Ovary (tissue), 3 donors: ENCODE results near the gene CLCN2.

Experiments
- EP300 ChIP-seq: sonication (generic); formaldehyde crosslinking; IDR thresholded peaks from one replicate; pipeline ENCODE4 v1.6.1; 2017; ENCODE audit warnings: antibody characterized with exemption
- POLR2A ChIP-seq: fragments of 450-650 bp; IDR thresholded peaks from one replicate; pipeline ENCODE4 v1.6.1; 2017; ENCODE audit warnings: antibody characterized with exemption, mild to moderate bottlenecking, moderate library complexity
- TF ChIP-seq, protein P1 (sequence below), 3 donors: fragments of 450-650 bp in 2 of 3; fragments of 200-600 bp in 1 of 3; IDR thresholded peaks; one replicate each; pipeline versions ENCODE4 v1.5.1 to v1.8.0; 2016 to 2022; ENCODE audit warnings: antibody characterized with exemption in 3 of 3, mild to moderate bottlenecking in 1 of 3
- donor health status: DM: no; HTN: no; CAD: no.

DNA sequence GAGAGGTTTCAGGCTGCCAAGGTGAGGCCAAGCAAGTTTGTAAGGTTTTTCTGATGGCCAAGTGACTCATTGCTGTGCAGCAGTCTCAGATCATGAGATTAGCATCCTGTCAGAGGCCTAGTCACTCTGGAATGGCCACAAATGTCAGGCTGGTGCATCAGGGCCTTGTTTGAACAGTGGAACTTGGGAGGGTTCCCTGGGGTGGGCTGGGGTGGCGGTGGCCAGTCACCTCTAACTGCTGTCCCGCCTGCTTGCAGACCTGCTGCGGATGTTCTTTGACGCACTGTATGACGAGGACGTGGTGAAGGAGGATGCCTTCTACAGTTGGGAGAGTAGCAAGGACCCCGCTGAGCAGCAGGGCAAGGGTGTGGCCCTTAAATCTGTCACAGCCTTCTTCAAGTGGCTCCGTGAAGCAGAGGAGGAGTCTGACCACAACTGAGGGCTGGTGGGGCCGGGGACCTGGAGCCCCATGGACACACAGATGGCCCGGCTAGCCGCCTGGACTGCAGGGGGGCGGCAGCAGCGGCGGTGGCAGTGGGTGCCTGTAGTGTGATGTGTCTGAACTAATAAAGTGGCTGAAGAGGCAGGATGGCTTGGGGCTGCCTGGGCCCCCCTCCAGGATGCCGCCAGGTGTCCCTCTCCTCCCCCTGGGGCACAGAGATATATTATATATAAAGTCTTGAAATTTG is 26.8 kb downstream of the CLCN2 start:
- TF ChIP-seq, protein P1, sequence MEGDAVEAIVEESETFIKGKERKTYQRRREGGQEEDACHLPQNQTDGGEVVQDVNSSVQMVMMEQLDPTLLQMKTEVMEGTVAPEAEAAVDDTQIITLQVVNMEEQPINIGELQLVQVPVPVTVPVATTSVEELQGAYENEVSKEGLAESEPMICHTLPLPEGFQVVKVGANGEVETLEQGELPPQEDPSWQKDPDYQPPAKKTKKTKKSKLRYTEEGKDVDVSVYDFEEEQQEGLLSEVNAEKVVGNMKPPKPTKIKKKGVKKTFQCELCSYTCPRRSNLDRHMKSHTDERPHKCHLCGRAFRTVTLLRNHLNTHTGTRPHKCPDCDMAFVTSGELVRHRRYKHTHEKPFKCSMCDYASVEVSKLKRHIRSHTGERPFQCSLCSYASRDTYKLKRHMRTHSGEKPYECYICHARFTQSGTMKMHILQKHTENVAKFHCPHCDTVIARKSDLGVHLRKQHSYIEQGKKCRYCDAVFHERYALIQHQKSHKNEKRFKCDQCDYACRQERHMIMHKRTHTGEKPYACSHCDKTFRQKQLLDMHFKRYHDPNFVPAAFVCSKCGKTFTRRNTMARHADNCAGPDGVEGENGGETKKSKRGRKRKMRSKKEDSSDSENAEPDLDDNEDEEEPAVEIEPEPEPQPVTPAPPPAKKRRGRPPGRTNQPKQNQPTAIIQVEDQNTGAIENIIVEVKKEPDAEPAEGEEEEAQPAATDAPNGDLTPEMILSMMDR (IDR thresholded peaks at IDR 0.05) = no peak
- TF ChIP-seq POLR2A (no peak), EP300 (no peak)
